Nephron (organoid): Measurements from ENCODE around the gene TTLL11.

ENCODE experiments used
- H3K27ac Mint-ChIP-seq, 3 experiments: 2 replicates each; pipeline ENCODE4 v1.8.0; 2020; ENCODE audit warnings: mixed read lengths in 3 of 3, mild to moderate bottlenecking in 2 of 3, moderate library complexity in 1 of 3
- H3K27me3 Mint-ChIP-seq: 2 replicates; pipeline ENCODE4 v1.8.0; 2021; ENCODE audit warnings: low read depth, mild to moderate bottlenecking, moderate library complexity, mixed read lengths
- H3K36me3 Mint-ChIP-seq: 2 replicates; pipeline ENCODE4 v1.8.0; 2020; ENCODE audit warnings: low read depth, mixed read lengths
- H3K4me1 Mint-ChIP-seq: 2 replicates; pipeline ENCODE4 v1.8.0; 2020; ENCODE audit warnings: mixed read lengths
- H3K4me3 Mint-ChIP-seq, 3 experiments: 2 replicates each; pipeline ENCODE4 v1.8.0; 2020; ENCODE audit warnings: mild to moderate bottlenecking in 3 of 3, mixed read lengths in 3 of 3, moderate library complexity in 2 of 3
- H3K9me3 Mint-ChIP-seq: 2 replicates; pipeline ENCODE4 v1.8.0; 2020; ENCODE audit warnings: mixed read lengths
- TF ChIP-seq, protein P1 (sequence below), 3 experiments: fragments of 200-600 bp; sonication (generic); IDR thresholded peaks; one replicate each; pipeline ENCODE4 v1.5.0; 2021; ENCODE audit warnings: antibody characterized with exemption in 3 of 3; ENCODE audit not compliant: unreplicated experiment in 3 of 3

The TTLL11 gene

DNA sequence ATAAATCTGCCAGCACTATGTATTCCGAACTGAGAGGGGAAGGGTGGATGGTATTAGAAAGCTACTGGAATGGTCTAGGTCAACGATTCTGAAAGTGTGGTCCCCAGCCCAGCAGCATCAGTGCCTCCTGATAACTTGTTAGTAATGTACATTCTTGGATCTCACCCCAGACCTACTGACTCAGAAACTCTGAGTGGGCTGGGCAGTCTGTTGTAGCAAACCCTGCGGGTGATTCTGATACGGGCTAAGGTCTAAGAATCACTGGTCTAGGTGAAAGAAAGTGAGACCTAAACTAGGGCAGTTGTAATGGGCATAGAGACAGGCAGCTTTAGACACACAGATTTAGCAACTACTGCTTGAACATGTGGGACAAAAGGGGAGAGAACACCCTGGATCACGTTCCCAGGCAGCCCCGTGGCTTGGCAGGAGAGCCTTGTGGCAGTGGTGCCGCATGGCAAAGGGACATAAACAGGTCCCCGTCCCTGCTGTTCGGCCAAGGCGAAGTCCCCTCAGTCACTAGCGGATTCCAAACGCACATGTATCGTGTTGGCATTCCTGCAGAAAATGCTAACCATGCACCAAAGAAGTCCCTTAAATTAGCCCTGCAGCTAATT lies 216.3 kb downstream of the TTLL11 start:
- H3K4me3 Mint-ChIP-seq = no peak overlapping the region
- peak overlapping the region; percentile 56 to 93 (median 73) for H3K27ac Mint-ChIP-seq
- TF ChIP-seq, protein P1, sequence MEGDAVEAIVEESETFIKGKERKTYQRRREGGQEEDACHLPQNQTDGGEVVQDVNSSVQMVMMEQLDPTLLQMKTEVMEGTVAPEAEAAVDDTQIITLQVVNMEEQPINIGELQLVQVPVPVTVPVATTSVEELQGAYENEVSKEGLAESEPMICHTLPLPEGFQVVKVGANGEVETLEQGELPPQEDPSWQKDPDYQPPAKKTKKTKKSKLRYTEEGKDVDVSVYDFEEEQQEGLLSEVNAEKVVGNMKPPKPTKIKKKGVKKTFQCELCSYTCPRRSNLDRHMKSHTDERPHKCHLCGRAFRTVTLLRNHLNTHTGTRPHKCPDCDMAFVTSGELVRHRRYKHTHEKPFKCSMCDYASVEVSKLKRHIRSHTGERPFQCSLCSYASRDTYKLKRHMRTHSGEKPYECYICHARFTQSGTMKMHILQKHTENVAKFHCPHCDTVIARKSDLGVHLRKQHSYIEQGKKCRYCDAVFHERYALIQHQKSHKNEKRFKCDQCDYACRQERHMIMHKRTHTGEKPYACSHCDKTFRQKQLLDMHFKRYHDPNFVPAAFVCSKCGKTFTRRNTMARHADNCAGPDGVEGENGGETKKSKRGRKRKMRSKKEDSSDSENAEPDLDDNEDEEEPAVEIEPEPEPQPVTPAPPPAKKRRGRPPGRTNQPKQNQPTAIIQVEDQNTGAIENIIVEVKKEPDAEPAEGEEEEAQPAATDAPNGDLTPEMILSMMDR (IDR thresholded peaks at IDR 0.05; ENCODE audit: unreplicated experiment in 3 of 3) = no peak
- no peaks in the 10 kb centered on the region for H3K9me3 Mint-ChIP-seq
- H3K27me3 Mint-ChIP-seq = peaks cover 4% of the 10 kb centered on the region
- no peaks in the 10 kb centered on the region for H3K36me3 Mint-ChIP-seq
- H3K4me1 Mint-ChIP-seq = peaks cover 16% of the 10 kb centered on the region

DNA sequence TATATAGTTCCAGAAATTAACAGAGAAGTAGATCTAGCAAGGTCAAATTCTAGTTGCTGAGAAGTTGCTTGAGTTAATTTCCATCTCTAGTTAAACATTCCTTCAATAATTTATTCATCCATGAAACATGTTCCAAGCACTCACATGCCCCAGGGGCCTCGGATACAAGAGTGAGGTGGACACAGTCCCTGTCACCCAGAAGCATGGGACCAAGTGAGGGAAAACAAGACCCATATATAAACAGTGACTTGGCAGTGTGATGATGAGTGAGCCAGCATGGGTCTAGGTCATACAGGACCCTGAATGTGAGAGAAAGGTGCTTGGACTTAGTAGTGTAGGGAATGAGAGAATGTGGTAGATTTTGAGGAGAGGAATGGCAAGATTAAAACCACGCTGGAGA lies 216.9 kb downstream of the TTLL11 start:
- Mint-ChIP-seq H3K9me3 (no peaks in the 10 kb centered on the region), H3K4me1 (peaks cover 14% of the 10 kb centered on the region), H3K27ac (peak overlapping the region; percentile 56 to 93 (median 73)), H3K36me3 (no peaks in the 10 kb centered on the region), H3K27me3 (peaks cover 4% of the 10 kb centered on the region), H3K4me3 (peak overlapping the region in 2 of 3 experiments; percentile 0 to 10)
- TF ChIP-seq, protein P1 (IDR thresholded peaks at IDR 0.05; ENCODE audit: unreplicated experiment in 3 of 3) = no peak

DNA sequence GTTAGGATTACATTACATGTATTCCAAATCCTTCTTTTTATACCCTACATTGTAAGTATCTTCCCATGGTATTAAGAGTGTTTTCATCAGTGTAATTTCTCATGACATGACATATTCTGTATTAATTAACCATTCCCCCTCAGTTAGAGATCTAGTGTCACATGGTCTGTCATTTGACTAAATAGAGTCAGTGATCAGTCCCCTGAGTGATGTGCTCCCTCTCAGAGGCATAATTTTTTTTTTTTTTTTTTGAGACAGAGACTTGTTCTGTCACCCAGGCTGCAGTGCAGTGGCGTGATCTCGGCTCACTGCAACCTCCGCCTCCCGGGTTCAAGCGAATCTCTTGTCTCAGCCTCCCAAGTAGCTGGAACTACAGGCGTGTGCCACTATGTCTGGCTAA lies 218.6 kb downstream of the TTLL11 start:
- peaks cover 10% of the 10 kb centered on the region for H3K4me1 Mint-ChIP-seq
- H3K4me3 Mint-ChIP-seq = no peak overlapping the region
- TF ChIP-seq, protein P1 (IDR thresholded peaks at IDR 0.05; ENCODE audit: unreplicated experiment in 3 of 3) = no peak
- H3K9me3 Mint-ChIP-seq = no peaks in the 10 kb centered on the region
- no peaks in the 10 kb centered on the region for H3K36me3 Mint-ChIP-seq
- peaks cover 3% of the 10 kb centered on the region for H3K27me3 Mint-ChIP-seq
- no peak overlapping the region for H3K27ac Mint-ChIP-seq

DNA sequence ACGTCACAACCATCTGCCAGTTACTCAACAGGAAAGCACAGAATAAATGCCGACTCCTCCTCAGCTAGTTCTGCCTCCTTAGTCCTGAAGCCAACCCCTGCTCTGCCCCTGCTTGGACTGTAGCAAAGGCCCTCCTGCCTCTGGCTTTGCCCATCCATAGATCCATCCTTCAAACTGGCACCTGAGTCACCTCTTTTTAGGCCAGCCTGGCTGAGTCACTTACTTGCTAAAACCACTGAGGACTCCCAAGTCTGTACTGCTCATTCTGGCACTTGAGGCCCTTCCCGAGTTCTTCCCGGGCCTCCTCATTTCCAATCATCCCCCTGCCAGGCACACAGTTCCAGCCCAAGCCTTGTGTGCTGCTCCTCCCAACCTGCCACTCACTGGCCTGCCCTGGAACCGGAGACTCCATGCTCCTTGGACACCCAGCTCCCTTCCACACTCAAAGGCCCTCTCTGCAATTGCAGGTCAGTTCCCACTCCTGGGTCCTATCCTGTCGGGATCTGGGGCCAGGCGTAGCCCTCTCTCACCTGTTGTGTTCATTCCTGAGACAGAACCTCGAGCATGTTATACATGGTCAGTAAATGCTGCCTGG lies 221.6 kb downstream of the TTLL11 start:
- H3K9me3 Mint-ChIP-seq = no peaks in the 10 kb centered on the region
- peaks cover 7% of the 10 kb centered on the region for H3K27me3 Mint-ChIP-seq
- no peaks in the 10 kb centered on the region for H3K36me3 Mint-ChIP-seq
- peaks cover 9% of the 10 kb centered on the region for H3K4me1 Mint-ChIP-seq
- TF ChIP-seq, protein P1 (IDR thresholded peaks at IDR 0.05; ENCODE audit: unreplicated experiment in 3 of 3) = no peak
- no peak overlapping the region for H3K27ac Mint-ChIP-seq
- H3K4me3 Mint-ChIP-seq = no peak overlapping the region

DNA sequence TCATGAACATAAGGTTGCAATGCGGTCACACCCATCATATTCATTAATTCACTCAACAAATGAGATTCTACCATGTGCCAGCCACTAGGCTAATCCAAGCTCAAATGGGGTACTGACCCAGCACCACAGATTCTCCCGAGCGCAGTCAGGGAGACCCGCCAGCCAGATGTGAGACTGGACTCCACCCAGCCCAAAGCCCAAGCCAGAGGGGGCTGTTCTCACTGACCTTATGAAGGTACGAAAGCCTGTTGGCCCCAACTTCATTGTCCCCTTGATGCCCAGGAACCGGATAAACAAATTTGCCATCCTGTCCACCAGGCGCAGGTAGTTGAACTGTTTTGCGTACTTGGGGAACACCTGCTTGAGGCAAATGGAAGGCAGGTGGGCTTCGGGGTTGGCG lies 222.8 kb downstream of the TTLL11 start:
- Mint-ChIP-seq H3K4me3 (no peak overlapping the region), H3K4me1 (peaks cover 11% of the 10 kb centered on the region), H3K9me3 (no peaks in the 10 kb centered on the region), H3K27ac (no peak overlapping the region), H3K27me3 (peaks cover 7% of the 10 kb centered on the region), H3K36me3 (no peaks in the 10 kb centered on the region)
- TF ChIP-seq, protein P1 (IDR thresholded peaks at IDR 0.05; ENCODE audit: unreplicated experiment in 3 of 3) = no peak

DNA sequence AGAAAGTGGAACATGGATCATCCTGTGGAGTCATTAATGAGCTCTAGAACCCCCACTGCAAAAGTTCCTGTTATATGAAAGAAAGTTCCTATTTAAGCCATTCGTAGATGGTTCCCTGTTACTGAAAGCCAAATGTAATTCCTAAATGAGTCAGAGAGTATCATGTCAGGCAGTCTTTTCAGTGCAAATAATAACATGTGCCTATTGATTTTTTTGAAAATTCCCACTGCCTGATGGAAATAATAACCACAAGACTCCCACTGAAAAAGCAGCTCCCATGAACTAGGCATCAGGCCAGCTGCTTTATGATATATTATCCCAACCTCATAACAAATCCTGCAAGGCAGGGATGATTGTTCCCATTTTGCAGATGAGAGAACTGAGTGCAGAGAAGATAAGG lies 224.5 kb downstream of the TTLL11 start:
- Mint-ChIP-seq H3K36me3 (no peaks in the 10 kb centered on the region), H3K27me3 (peaks cover 7% of the 10 kb centered on the region), H3K4me1 (peaks cover 22% of the 10 kb centered on the region), H3K27ac (no peak overlapping the region), H3K9me3 (no peaks in the 10 kb centered on the region), H3K4me3 (no peak overlapping the region)
- TF ChIP-seq, protein P1 (IDR thresholded peaks at IDR 0.05; ENCODE audit: unreplicated experiment in 3 of 3) = no peak
